IMR-90 (cell line): ENCODE measurements around the gene FBXW11.

Experiments used
- BHLHE40 ChIP-seq: fragments of 150-350 bp; IDR thresholded peaks from 2 replicates; pipeline ENCODE4 v1.6.1; 2016; ENCODE audit warnings: mild to moderate bottlenecking, low read depth, low read length
- CEBPB ChIP-seq: IDR thresholded peaks from 2 replicates; pipeline ENCODE4 v1.6.1; 2012; ENCODE audit warnings: low read depth, low read length, improper control_type of control experiment
- CHD1 ChIP-seq: IDR thresholded peaks from 2 replicates; pipeline ENCODE4 v1.6.1; 2012; ENCODE audit warnings: low read depth, low read length, improper control_type of control experiment
- CTCF ChIP-seq: conservative IDR thresholded peaks from 2 replicates; pipeline ENCODE4 v1.5.1; 2012; ENCODE audit warnings: mild to moderate bottlenecking, low read depth, low read length, improper control_type of control experiment
- MAFK ChIP-seq: IDR thresholded peaks from 2 replicates; pipeline ENCODE4 v1.6.1; 2012; ENCODE audit warnings: low read depth, low read length, improper control_type of control experiment
- MAZ ChIP-seq: IDR thresholded peaks from 2 replicates; pipeline ENCODE4 v1.6.1; 2012; ENCODE audit warnings: low read depth, mild to moderate bottlenecking, low read length, improper control_type of control experiment, moderate library complexity, borderline replicate concordance
- NFE2L2 ChIP-seq: fragments of 150-350 bp; IDR thresholded peaks from 2 replicates; pipeline ENCODE4 v1.6.1; 2016; ENCODE audit warnings: low read depth, mild to moderate bottlenecking, low read length
- POLR2A ChIP-seq: IDR thresholded peaks from 2 replicates; pipeline ENCODE4 v1.6.1; 2012; ENCODE audit warnings: mild to moderate bottlenecking, low read depth, low read length
- RAD21 ChIP-seq: IDR thresholded peaks from 2 replicates; pipeline ENCODE4 v1.6.1; 2012; ENCODE audit warnings: low read length, improper control_type of control experiment
- RCOR1 ChIP-seq: IDR thresholded peaks from 2 replicates; pipeline ENCODE4 v1.6.1; 2012; ENCODE audit warnings: mild to moderate bottlenecking, low read length, improper control_type of control experiment; ENCODE audit not compliant: insufficient replicate concordance
- RFX5 ChIP-seq: IDR thresholded peaks from 2 replicates; pipeline ENCODE4 v1.8.0; 2012; ENCODE audit warnings: low read depth, mild to moderate bottlenecking, low read length, moderate library complexity
- SMC3 ChIP-seq: fragments of 150-350 bp; IDR thresholded peaks from 2 replicates; pipeline ENCODE4 v1.6.1; 2016; ENCODE audit warnings: low read depth, mild to moderate bottlenecking, antibody characterized with exemption, low read length, moderate library complexity
- TF ChIP-seq, protein P1 (sequence below): fragments of 150-350 bp; IDR thresholded peaks from 2 replicates; pipeline ENCODE4 v1.6.1; 2016; ENCODE audit warnings: low read depth, mild to moderate bottlenecking, low read length, moderate library complexity, borderline replicate concordance
- TF ChIP-seq, protein P2 (sequence below): fragments of 150-350 bp; IDR thresholded peaks from 2 replicates; pipeline ENCODE4 v1.6.1; 2017; ENCODE audit warnings: mild to moderate bottlenecking, antibody characterized with exemption, low read length, low read depth

DNA sequence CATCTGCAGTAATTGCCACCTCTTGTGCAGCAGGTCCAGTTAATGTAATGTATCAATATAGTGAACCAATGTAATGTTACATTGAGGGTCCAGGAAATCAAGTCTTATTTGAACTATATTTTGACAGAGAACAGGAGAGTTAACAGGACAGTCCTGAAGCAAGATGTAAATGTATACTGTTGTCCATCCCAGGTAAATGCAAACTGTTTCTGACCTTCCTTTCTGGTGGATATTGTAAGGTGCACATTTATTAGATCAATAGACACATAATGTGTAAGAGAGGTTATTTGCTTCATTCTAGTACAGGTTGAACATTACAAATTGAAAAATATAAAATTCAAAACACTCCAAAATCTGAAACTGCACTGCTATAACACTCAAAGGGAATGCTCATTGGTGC lies 23.4 kb upstream of the FBXW11 start:
- TF ChIP-seq CTCF (no peak), RFX5 (no peak), POLR2A (no peak), RAD21 (no peak), BHLHE40 (no peak), CEBPB (no peak), RCOR1 (no peak), MAFK (no peak), SMC3 (no peak), CHD1 (no peak), NFE2L2 (no peak), MAZ (no peak)
- TF ChIP-seq, protein P1, sequence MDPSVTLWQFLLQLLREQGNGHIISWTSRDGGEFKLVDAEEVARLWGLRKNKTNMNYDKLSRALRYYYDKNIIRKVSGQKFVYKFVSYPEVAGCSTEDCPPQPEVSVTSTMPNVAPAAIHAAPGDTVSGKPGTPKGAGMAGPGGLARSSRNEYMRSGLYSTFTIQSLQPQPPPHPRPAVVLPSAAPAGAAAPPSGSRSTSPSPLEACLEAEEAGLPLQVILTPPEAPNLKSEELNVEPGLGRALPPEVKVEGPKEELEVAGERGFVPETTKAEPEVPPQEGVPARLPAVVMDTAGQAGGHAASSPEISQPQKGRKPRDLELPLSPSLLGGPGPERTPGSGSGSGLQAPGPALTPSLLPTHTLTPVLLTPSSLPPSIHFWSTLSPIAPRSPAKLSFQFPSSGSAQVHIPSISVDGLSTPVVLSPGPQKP: no peak
- TF ChIP-seq, protein P2, sequence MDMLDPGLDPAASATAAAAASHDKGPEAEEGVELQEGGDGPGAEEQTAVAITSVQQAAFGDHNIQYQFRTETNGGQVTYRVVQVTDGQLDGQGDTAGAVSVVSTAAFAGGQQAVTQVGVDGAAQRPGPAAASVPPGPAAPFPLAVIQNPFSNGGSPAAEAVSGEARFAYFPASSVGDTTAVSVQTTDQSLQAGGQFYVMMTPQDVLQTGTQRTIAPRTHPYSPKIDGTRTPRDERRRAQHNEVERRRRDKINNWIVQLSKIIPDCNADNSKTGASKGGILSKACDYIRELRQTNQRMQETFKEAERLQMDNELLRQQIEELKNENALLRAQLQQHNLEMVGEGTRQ: no peak
